BE2C (cell line): ENCODE results near the gene ZNF580.

Source experiments
- DNase-seq: peaks from one replicate; pipeline ENCODE4 v3.0.0-alpha.2; 2020
- H3K27me3 ChIP-seq: fragments of 250-450 bp; sonication (Bioruptor Pico); 2 replicates; pipeline ENCODE4 v1.5.1; 2020; ENCODE audit warnings: mild to moderate bottlenecking
- H3K36me3 ChIP-seq: fragments of 250-450 bp; sonication (Bioruptor Pico); 2 replicates; pipeline ENCODE4 v1.5.1; 2020; ENCODE audit warnings: mild to moderate bottlenecking
- H3K4me1 ChIP-seq: fragments of 250-450 bp; sonication (Bioruptor Pico); 2 replicates; pipeline ENCODE4 v1.5.1; 2020
- H3K4me3 ChIP-seq: 2 replicates; pipeline ENCODE4 v1.5.1; 2011; ENCODE audit warnings: low read depth, low read length
- H3K9me3 ChIP-seq: fragments of 250-450 bp; sonication (Bioruptor Pico); 2 replicates; pipeline ENCODE4 v1.5.1; 2020
- TF ChIP-seq, protein P1 (sequence below): IDR thresholded peaks from 2 replicates; pipeline ENCODE4 v1.5.1; 2012; ENCODE audit warnings: mild to moderate bottlenecking, low read depth, low read length

Gene ZNF580

DNA sequence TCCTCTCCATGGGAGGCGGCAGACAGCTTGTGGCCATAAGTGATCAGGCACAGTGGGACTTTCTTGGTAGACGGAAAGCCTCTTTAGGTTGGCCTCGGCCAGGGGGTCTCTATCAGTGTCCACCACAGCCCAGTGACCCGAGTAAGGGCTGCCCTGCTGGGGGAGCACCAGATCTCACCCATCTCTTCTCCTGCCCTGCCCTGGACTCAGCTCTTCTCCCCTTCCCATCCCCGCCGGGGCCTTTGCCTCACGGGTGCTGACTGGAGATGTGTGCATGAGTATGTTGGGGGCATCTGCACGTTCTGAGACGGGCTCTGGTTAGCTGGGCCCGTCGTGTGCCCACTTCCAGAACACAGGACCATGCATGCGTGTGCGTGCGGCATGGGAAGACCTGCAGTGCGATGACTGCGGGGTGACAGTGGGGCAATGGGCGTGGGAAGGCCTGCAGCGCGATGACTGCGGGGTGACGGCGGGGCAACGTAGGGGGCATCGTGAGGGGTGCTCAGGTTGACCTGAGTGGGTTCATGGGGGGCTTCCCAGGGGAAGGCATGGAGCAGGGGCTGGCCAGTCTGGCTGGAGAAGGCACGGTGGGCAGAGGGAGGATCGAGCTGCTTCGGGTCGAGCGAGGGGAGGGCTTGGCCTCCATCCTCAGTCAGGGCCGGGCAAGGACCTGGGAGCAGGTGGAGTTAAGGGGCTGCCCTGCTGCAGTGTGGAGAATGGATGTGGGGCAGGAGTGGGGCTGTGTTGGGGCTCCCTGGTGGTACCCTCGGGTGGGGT, 50.2 kb downstream of the ZNF580 start:
- DNase-seq, result no peak
- peaks cover 59% of the 10 kb centered on the region for H3K36me3 ChIP-seq
- H3K4me3 ChIP-seq, result no peak overlapping the region
- TF ChIP-seq, protein P1, sequence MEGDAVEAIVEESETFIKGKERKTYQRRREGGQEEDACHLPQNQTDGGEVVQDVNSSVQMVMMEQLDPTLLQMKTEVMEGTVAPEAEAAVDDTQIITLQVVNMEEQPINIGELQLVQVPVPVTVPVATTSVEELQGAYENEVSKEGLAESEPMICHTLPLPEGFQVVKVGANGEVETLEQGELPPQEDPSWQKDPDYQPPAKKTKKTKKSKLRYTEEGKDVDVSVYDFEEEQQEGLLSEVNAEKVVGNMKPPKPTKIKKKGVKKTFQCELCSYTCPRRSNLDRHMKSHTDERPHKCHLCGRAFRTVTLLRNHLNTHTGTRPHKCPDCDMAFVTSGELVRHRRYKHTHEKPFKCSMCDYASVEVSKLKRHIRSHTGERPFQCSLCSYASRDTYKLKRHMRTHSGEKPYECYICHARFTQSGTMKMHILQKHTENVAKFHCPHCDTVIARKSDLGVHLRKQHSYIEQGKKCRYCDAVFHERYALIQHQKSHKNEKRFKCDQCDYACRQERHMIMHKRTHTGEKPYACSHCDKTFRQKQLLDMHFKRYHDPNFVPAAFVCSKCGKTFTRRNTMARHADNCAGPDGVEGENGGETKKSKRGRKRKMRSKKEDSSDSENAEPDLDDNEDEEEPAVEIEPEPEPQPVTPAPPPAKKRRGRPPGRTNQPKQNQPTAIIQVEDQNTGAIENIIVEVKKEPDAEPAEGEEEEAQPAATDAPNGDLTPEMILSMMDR, result no peak
- no peaks in the 10 kb centered on the region for H3K27me3 ChIP-seq
- H3K9me3 ChIP-seq, result no peaks in the 10 kb centered on the region
- H3K4me1 ChIP-seq, result peaks cover 12% of the 10 kb centered on the region

DNA sequence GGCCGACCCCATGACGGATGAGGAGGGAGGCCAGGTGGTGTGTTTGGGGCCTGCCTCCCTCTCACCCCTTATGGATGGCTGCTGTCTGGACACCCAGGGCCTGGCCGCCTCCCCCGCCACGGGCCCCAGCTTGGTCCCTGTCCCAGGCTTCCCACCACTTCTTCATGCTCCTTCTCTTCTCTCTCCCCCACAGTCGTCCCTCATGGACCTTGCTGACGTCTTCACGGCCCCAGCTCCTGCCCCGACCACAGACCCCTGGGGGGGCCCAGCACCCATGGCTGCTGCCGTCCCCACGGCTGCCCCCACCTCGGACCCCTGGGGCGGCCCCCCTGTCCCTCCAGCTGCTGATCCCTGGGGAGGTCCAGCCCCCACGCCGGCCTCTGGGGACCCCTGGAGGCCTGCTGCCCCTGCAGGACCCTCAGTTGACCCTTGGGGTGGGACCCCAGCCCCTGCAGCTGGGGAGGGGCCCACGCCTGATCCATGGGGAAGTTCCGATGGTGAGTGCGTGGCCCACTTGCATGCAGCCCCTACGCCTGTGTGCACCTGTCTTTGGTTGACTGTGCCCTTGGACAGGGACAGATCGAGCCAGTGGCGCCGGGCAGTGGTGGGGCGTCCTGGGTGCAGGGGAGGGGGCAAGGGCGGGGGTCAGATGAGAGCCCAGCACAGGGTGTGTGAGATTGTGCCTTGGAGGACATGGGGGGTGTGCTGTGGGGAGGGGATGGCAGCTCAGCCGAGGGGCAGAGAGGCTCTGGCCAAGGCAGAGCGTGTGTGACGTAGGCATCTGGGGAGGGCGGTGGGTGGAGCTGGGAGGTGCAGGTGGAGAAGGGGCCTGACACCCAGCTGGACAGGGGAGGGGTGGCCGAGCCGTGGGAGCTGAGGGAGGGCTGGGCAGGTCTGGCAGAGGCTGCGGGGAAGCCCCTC, 51.0 kb downstream of the ZNF580 start:
- H3K9me3 ChIP-seq, result no peaks in the 10 kb centered on the region
- H3K36me3 ChIP-seq, result peaks cover 61% of the 10 kb centered on the region
- H3K4me3 ChIP-seq, result no peak overlapping the region
- peaks cover 12% of the 10 kb centered on the region for H3K4me1 ChIP-seq
- no peaks in the 10 kb centered on the region for H3K27me3 ChIP-seq
- DNase-seq, result no peak
- TF ChIP-seq, protein P1, result no peak

DNA sequence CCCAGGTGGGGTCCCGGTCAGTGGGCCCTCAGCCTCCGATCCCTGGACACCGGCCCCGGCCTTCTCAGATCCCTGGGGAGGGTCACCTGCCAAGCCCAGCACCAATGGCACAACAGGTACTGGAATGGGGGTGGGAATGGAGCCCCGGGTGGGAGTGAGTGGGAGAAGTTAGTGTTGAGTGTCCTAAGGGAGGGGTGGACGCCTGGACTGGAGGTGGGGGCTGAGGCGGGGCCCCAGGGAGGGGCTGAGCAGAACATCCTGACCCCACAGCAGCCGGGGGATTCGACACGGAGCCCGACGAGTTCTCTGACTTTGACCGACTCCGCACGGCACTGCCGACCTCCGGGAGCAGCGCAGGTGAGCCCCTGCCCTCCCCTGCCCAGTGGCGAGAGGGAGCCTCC, 51.9 kb downstream of the ZNF580 start:
- TF ChIP-seq, protein P1, result no peak
- H3K4me1 ChIP-seq, result peaks cover 11% of the 10 kb centered on the region
- DNase-seq, result no peak
- no peaks in the 10 kb centered on the region for H3K9me3 ChIP-seq
- H3K36me3 ChIP-seq, result peaks cover 58% of the 10 kb centered on the region
- H3K27me3 ChIP-seq, result no peaks in the 10 kb centered on the region
- no peak overlapping the region for H3K4me3 ChIP-seq
